Ovary (tissue), 3 donors: ENCODE measurements around the gene CYP19A1.

ENCODE experiments used
- CTCF ChIP-seq, 3 donors: fragments of 450-650 bp in 2 of 3; fragments of 200-600 bp in 1 of 3; IDR thresholded peaks; one replicate each; pipeline versions ENCODE4 v1.5.1 to v1.8.0; 2016 to 2022; ENCODE audit warnings: antibody characterized with exemption in 3 of 3, mild to moderate bottlenecking in 1 of 3
- POLR2A ChIP-seq: fragments of 450-650 bp; IDR thresholded peaks from one replicate; pipeline ENCODE4 v1.6.1; 2017; ENCODE audit warnings: antibody characterized with exemption, mild to moderate bottlenecking, moderate library complexity
- donor health status: DM: no; HTN: no; CAD: no.

GRCh38 chr15:51332206-51333147 is 5.9 kb downstream of the CYP19A1 start:
- TF ChIP-seq CTCF (IDR thresholded peaks at IDR 0.05) (no peak), POLR2A (no peak)
